Gastroesophageal sphincter (tissue), 3 donors: ENCODE measurements around the gene GFPT2.

Experiments used
- CTCF ChIP-seq, 4 experiments: fragments of 200-600 bp in 2 of 4; fragments of 450-650 bp in 2 of 4; sonication (generic) in 1 of 4; IDR thresholded peaks; one replicate each; pipeline ENCODE4 v1.5.1; 2017 to 2019; ENCODE audit warnings: antibody characterized with exemption in 4 of 4, mild to moderate bottlenecking in 2 of 4, moderate library complexity in 2 of 4
- POLR2A ChIP-seq, 2 donors: fragments of 450-650 bp; IDR thresholded peaks; one replicate each; pipeline ENCODE4 v1.6.1; 2017; ENCODE audit warnings: antibody characterized with exemption in 2 of 2, mild to moderate bottlenecking in 2 of 2, moderate library complexity in 1 of 2
- POLR2AphosphoS5 ChIP-seq: sonication (generic); formaldehyde crosslinking; IDR thresholded peaks from one replicate; pipeline ENCODE4 v1.6.1; 2017; ENCODE audit warnings: antibody characterized with exemption

- no peak for TF ChIP-seq CTCF (IDR thresholded peaks at IDR 0.05)
- no peak for TF ChIP-seq POLR2A (IDR thresholded peaks at IDR 0.05)
- TF ChIP-seq POLR2AphosphoS5 = no peak
Observed at GRCh38 chr5:180304016-180304292, 49.2 kb downstream of the GFPT2 start.
